ENCODE data around the gene CHCHD3.
A peak's percentile ranks its signal among the peaks of the same experiment; 100 is the strongest.

The CHCHD3 gene

GRCh38 chr7:133081599-133082389, at the start of gene CHCHD3:
TSS of gene CHCHD3 (minus strand) at chr7:133082090. CDS start at chr7:133081937, 153 bp downstream.
- DNase-seq: peak; percentile 100

DNA sequence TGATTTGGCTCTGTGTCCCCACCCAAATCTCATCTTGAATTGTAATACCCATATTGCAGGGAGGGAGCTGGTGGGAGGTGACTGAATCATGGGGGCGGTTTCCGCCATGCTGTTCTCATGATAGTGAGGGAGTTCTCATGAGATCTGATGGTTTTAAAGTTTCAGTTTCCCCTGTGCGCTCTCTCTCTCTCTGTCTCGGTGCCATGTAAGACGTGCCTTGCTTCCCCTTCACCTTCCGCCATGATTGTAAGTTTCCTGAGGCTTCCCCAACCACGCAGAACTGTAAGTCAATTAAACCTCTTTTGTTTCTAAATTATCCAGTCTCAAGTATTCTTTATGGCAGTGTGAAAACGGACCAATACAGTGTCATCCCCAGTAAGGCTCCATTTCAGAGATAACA, 48.3 kb upstream of the CHCHD3 start:
- no peak for DNase-seq

GRCh38 chr7:133126422-133126821, 44.5 kb upstream of the CHCHD3 start:
- peak; percentile 7 for DNase-seq

- DNase-seq: no peak
Observed at GRCh38 chr7:133124974-133125373, 43.1 kb upstream of the CHCHD3 start.

- no peak for DNase-seq
Observed at GRCh38 chr7:133121175-133121844, 39.4 kb upstream of the CHCHD3 start.

GRCh38 chr7:133119067-133119466, 37.2 kb upstream of the CHCHD3 start:
- no peak for DNase-seq

- no peak for DNase-seq
Observed at GRCh38 chr7:133118261-133118660, 36.4 kb upstream of the CHCHD3 start.

DNA sequence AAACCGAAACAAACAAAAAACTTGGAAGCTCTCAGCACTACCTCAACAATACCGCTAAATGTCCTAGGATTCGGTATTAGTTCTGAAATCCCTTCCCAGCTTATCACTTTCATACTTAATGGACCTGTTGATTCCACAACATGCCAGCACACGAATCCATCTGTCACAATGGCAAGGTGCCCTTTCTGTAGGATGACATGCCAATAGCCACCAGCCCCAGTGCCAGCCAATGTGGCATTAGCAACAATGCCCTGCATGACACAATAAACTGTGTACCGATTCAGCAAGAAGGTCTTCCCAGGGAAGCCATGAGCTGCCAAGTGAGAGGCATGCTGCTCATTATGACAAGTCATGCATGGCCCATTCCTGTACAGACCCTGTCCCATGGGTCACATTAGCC, 35.6 kb upstream of the CHCHD3 start:
- DNase-seq: peak; percentile 9

- DNase-seq: no peak
Observed at GRCh38 chr7:133115596-133115995, 33.7 kb upstream of the CHCHD3 start.

- DNase-seq: no peak
Observed at GRCh38 chr7:133114519-133114918, 32.6 kb upstream of the CHCHD3 start.

DNA sequence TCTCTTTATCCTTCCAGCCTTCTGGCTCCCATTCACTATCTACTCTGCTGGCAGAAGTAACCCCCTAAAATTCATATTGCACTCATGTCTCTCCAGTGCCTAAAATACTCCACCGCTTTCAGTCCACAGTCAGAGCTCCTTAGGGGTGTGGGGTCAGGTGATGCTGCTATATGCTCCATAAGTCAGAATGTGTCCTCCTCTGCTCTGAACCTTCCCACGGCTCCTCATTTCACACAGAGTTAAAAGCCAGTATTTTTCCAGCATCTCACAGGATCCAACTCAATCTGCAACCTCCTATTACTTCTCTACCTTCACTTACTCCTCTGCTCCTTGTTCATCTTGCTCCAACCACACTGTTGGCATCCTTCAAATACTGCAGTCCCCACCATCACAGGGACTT, 31.1 kb upstream of the CHCHD3 start:
- no peak for DNase-seq

GRCh38 chr7:133112335-133112734, 30.4 kb upstream of the CHCHD3 start:
- no peak for DNase-seq

- no peak for DNase-seq
Observed at GRCh38 chr7:133110312-133110711, 28.4 kb upstream of the CHCHD3 start.

DNA sequence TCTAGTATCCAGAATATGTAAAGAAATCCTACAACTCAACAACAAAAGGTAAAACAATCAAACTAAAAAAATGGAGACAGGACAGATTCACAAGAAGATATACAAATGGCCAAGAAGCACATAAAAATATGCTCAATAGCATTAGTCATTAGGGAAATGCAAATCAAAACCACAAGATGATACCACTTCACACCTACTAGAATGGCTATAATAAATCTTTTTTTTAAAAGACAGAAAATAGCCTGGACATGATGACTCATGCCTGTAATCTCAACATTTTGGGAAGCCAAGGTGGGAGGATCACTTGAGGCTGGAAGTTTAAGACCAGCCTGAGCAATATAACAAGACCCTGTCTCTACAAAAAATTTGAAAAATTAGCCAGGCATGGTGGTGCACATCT, 27.9 kb upstream of the CHCHD3 start:
- no peak for DNase-seq

DNA sequence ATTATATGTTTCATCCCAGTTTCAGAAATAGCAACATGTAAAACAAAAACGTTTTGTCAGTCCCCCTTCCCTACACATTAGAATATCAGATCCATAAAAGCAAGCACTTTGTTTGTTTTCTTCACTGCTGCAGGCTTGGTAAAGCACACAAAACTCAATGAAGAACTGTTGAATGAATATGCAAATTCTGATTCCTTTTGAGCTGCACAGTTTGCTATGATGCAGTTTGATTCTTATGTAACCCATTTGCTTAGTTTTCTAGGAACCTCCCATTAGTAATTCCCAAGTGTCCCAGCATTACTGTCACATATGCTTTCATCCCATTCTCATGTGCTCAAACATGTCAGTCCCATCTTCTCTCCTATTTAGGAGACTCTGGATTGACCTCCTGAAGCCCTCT, 26.1 kb upstream of the CHCHD3 start:
- no peak for DNase-seq

DNA sequence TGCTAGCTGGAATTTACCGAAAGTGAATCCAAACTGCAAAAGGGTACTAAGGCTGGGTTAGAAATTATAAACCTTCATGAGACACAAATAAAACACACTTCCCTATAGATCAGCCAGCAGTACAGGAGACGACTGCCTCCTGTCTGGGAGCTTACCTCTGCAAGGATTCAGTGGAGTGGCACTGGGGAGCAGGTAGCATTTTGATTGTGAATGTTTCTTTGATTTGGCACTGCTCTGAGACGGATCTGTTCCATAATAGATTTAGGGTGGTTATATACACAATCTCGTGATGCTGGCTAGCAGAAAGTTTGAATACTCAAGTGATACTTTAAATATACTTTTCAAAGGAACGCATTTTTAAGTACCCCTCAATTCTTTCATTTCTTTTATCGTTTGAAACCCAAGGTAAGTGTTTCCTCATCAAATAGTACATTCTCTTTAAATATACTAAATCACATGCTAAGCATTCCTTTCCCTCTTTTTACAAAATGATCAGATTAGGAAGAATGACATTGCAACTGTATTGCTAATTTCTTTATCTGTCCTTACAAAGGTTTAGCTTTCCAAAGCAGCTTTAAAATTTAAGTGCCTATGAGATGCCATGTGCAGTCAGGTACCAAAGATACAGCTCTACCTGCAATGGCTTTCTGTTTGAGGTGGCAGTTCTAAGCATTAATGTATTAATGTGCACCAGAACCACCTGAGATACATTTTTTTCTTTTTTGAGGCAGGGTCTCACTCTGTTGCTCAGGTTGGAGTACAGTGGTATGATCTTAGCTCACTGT, 20.6 kb upstream of the CHCHD3 start:
- DNase-seq: no peak

DNA sequence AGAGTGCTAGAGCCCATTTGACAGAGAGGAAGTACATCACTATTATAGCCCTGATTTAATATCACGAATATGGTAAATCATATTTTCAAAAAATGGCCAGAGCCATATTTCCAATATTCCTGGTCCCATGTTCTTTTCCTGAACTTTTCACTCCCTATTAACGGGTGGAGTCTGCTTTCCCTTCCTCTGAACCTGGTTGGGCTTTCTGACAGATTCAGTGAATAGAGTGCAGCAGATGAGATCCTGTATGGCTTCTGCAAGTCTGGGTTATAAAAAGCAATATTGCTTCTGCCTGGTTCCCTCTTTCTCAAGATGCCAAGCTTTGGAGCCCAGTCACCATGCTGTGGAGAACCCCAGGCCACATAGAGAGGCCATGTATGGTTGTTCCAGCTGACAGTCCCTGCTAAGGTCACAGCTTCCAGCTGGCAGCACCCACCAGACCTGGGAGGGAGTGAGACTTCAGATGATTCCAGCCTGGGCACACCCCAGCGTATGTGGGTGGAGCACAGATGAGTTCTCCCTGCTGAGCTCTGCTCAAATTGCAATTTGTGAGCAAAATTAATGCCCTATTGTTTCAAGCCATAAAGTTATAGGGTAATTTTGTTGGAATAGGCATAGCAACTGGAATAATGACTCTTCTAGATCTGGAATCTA, 17.9 kb upstream of the CHCHD3 start:
- DNase-seq: peak; percentile 8

DNA sequence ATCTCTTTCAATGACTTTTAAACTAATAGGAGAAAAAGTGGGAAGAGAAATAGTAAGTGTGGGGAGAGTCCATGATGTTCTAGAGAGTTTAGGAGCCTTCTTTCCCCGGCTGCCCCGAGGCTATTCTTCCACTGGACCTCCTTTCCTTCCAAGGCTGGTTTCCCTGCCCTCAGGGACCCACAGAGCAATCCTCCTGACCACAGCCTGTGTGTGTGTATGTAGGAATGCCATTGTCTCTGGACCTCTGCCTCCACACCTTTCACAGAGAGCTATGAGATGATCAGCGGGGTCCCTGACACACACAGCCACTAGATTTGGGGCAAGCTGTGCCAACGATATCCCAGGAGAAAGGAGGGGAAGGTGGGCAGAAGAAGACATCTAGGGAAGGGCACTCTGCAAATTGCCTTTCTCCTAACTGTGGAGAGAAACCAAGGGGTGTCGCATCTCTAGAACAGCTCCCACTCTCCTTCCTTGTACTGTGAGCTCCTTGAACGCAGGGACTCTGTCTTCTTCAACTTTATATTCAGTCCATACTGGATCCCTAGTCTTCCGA, 13.3 kb upstream of the CHCHD3 start:
- DNase-seq: no peak

- DNase-seq: no peak
Observed at GRCh38 chr7:133091943-133092464, 10.1 kb upstream of the CHCHD3 start.

GRCh38 chr7:133082390-133082766, 488 bp upstream of the CHCHD3 start:
- DNase-seq: peak; percentile 53

DNA sequence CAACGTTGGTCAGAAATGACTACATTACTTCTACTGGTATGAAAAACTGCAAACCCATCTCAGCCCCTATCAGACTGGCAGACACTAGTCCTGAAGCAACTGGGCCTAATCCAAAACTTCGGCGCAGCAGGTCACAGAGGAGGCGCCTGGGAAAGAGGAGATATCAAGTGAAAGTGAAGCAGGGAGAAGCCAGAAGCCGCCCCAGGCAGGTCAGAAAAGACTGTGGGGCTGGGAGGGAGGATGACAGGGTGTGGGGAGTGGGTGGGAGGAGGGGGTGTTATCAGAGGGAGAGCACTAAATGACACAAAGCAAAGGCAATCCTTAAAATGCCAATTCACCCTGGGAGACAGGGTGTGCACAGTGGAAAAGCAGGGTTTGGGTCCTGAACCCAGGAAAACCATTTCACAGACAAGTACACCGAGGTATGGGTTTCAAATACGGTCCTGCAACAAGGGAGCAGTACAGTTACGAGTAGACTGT, 731 bp downstream of the CHCHD3 start:
- peak; percentile 43 for DNase-seq

DNA sequence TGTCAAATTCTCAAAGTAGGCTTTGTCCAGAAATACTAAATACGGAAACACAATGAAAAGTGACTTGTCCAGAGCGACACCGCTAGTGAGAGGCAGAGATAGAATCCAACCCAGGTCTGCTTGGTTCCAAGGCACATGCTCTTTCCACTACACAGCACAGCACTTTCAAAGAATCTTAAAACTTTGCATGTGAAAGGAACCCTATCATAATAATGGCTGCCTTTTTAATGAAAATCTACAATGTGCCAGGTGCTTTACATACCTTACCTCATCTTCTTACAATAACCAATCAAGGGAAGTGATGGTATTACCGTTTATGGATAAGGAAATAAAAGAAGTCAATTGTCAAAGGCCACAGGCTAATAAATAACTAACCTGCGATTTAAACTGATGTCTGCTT, 2.6 kb downstream of the CHCHD3 start:
- no peak for DNase-seq

- no peak for DNase-seq
Observed at GRCh38 chr7:133077394-133077793, 4.5 kb downstream of the CHCHD3 start.

All from NCI-H69 (cell line).